Keratinocyte (primary cell): ENCODE measurements around the gene KIAA0586. TPM values are rescaled to one million over a fixed set of nuclear protein-coding genes. Genes with fewer than 3 reads are reported as not detected.

ENCODE experiments used
- DNase-seq: peaks from one replicate; pipeline ENCODE4 v3.0.0-alpha.2; 2011; ENCODE audit warnings: low read depth, missing footprints, low spot score
- FAIRE-seq: peaks from 2 replicates; lab custom pipeline; 2011; peaks lifted over from hg19 to GRCh38; lab: Jason Lieb, UNC
- H2AFZ ChIP-seq: 2 replicates; pipeline ENCODE4 v1.6.0; 2012; ENCODE audit warnings: low read length, control low read depth, inconsistent platforms; ENCODE audit not compliant: control insufficient read depth
- H3K27ac ChIP-seq: 2 replicates; pipeline ENCODE4 v1.5.1; 2011; ENCODE audit warnings: low read length; ENCODE audit not compliant: control insufficient read depth, insufficient read depth
- H3K27me3 ChIP-seq: 3 replicates; pipeline ENCODE4 v1.6.0; 2011; ENCODE audit warnings: low read length; ENCODE audit not compliant: control insufficient read depth, insufficient read depth; ENCODE audit errors: extremely low read depth
- H3K36me3 ChIP-seq, 2 experiments: 2 replicates in 1 of 2; 3 replicates in 1 of 2; pipeline ENCODE4 v1.5.1; 2011; ENCODE audit warnings: low read length in 2 of 2, mild to moderate bottlenecking in 1 of 2; ENCODE audit not compliant: control insufficient read depth in 2 of 2, insufficient read depth in 2 of 2; ENCODE audit errors: extremely low read depth in 1 of 2
- H3K4me1 ChIP-seq: 3 replicates; pipeline ENCODE4 v1.5.1; 2011; ENCODE audit warnings: low read length; ENCODE audit not compliant: control insufficient read depth, insufficient read depth; ENCODE audit errors: extremely low read depth
- H3K4me2 ChIP-seq: 3 replicates; pipeline ENCODE4 v1.6.0; 2011; ENCODE audit warnings: low read depth, low read length; ENCODE audit not compliant: control insufficient read depth, insufficient read depth; ENCODE audit errors: extremely low read depth
- H3K4me3 ChIP-seq, 3 experiments: fragments of 200-600 bp in 1 of 3; sonication (generic) in 1 of 3; 2 replicates in 2 of 3; 3 replicates in 1 of 3; pipeline ENCODE4 v1.5.1; 2011 to 2016; ENCODE audit warnings: low read length in 3 of 3, mild to moderate bottlenecking in 3 of 3, control low read depth in 2 of 3, inconsistent platforms in 1 of 3, low read depth in 1 of 3, mixed read lengths in 1 of 3, mixed run types in 1 of 3, moderate library complexity in 1 of 3; ENCODE audit not compliant: control insufficient read depth in 2 of 3, insufficient read depth in 2 of 3; ENCODE audit errors: extremely low read depth in 1 of 3
- H3K79me2 ChIP-seq: 2 replicates; pipeline ENCODE4 v1.6.0; 2012; ENCODE audit warnings: low read length; ENCODE audit not compliant: control insufficient read depth, insufficient read depth
- H3K9ac ChIP-seq: 3 replicates; pipeline ENCODE4 v1.6.0; 2011; ENCODE audit warnings: low read length; ENCODE audit not compliant: control insufficient read depth, insufficient read depth; ENCODE audit errors: extremely low read depth
- H3K9me1 ChIP-seq: 3 replicates; pipeline ENCODE4 v1.6.0; 2011; ENCODE audit warnings: low read length; ENCODE audit not compliant: control insufficient read depth, insufficient read depth; ENCODE audit errors: extremely low read depth
- H3K9me3 ChIP-seq: 2 replicates; pipeline ENCODE4 v1.5.1; 2012; ENCODE audit warnings: low read depth, low read length; ENCODE audit not compliant: control insufficient read depth
- H4K20me1 ChIP-seq: 3 replicates; pipeline ENCODE4 v1.6.0; 2011; ENCODE audit warnings: low read length; ENCODE audit not compliant: control insufficient read depth, insufficient read depth; ENCODE audit errors: extremely low read depth
- EZH2 ChIP-seq: IDR thresholded peaks from one replicate; pipeline ENCODE4 v1.6.1; 2012; ENCODE audit warnings: inconsistent platforms, mild to moderate bottlenecking, low read length, moderate library complexity
- dilution Hi-C: fragments of 300-500 bp; cut with MboI; formaldehyde crosslinking; loops from one replicate; pipeline ENCODE4 v1.7.0; 2020; ENCODE audit warnings: low sequenced_read_pairs; ENCODE audit not compliant: extremely low pct_ligation_motif_present
- polyA plus RNA-seq, 5 experiments: library from polyadenylated mRNA; depleted of rRNA in 3 of 5; stranded (reverse) in 3 of 5; stranded (forward) in 1 of 5; unstranded in 1 of 5; fragments of >200 nt; gene quantifications; 1 replicate in 1 of 5; 2 replicates in 3 of 5; 3 replicates in 1 of 5; pipeline versions ENCODE4 v1.2.1 to v1.2.3, GENCODE V29; 2011 to 2012; ENCODE audit warnings: missing spikeins in 2 of 5, low read depth in 1 of 5, low replicate concordance in 1 of 5
- TF ChIP-seq, protein P1 (sequence below), 3 experiments: IDR thresholded peaks in 1 of 3; conservative IDR thresholded peaks in 1 of 3; optimal IDR thresholded peaks in 1 of 3; 2 replicates in 2 of 3; 3 replicates in 1 of 3; pipeline versions ENCODE3 to v1.5.1; 2011; ENCODE audit warnings: low read length in 3 of 3, mild to moderate bottlenecking in 3 of 3, moderate library complexity in 2 of 3, control low read depth in 1 of 3, inconsistent platforms in 1 of 3; ENCODE audit not compliant: insufficient read depth in 2 of 3; ENCODE audit errors: extremely low read depth in 1 of 3

KIAA0586 gene
- polyA plus RNA-seq, 1 donor (not counting 4 experiments of a cell fraction or from before 2014, with no cell fraction given) = 12.4 TPM

- H3K27me3 ChIP-seq = no peaks in the 10 kb centered on the region
- TF ChIP-seq, protein P1, sequence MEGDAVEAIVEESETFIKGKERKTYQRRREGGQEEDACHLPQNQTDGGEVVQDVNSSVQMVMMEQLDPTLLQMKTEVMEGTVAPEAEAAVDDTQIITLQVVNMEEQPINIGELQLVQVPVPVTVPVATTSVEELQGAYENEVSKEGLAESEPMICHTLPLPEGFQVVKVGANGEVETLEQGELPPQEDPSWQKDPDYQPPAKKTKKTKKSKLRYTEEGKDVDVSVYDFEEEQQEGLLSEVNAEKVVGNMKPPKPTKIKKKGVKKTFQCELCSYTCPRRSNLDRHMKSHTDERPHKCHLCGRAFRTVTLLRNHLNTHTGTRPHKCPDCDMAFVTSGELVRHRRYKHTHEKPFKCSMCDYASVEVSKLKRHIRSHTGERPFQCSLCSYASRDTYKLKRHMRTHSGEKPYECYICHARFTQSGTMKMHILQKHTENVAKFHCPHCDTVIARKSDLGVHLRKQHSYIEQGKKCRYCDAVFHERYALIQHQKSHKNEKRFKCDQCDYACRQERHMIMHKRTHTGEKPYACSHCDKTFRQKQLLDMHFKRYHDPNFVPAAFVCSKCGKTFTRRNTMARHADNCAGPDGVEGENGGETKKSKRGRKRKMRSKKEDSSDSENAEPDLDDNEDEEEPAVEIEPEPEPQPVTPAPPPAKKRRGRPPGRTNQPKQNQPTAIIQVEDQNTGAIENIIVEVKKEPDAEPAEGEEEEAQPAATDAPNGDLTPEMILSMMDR (optimal IDR thresholded peaks at IDR 0.05 in 1 of 3, IDR thresholded peaks at IDR 0.05 in 1 of 3, conservative IDR thresholded peaks at IDR 0.05 in 1 of 3; ENCODE audit: extremely low read depth in 1 of 3, insufficient read depth in 2 of 3, low read length in 3 of 3) = no peak
- TF ChIP-seq EZH2 = no peak
- no peaks in the 10 kb centered on the region for H3K36me3 ChIP-seq
- no peaks in the 10 kb centered on the region for H4K20me1 ChIP-seq
- H3K9ac ChIP-seq = no peak overlapping the region
- DNase-seq (no peak), FAIRE-seq (no peak)
- no peaks in the 10 kb centered on the region for H3K9me3 ChIP-seq
- no peaks in the 10 kb centered on the region for H3K79me2 ChIP-seq
- no peak overlapping the region for H3K4me3 ChIP-seq
- no peak overlapping the region for H2AFZ ChIP-seq
- H3K27ac ChIP-seq = no peak overlapping the region
- H3K4me1 ChIP-seq = no peaks in the 10 kb centered on the region
- dilution Hi-C loops = no loop called here
- no peaks in the 10 kb centered on the region for H3K9me1 ChIP-seq
- H3K4me2 ChIP-seq = no peak overlapping the region
Observed at GRCh38 chr14:58543253-58543652, 115.7 kb downstream of the KIAA0586 start.

- no peak overlapping the region for H3K4me3 ChIP-seq
- FAIRE-seq (no peak), DNase-seq (no peak)
- H3K9me3 ChIP-seq = no peaks in the 10 kb centered on the region
- no peak overlapping the region for H3K9ac ChIP-seq
- no peaks in the 10 kb centered on the region for H3K36me3 ChIP-seq
- TF ChIP-seq EZH2 = no peak
- TF ChIP-seq, protein P1 (optimal IDR thresholded peaks at IDR 0.05 in 1 of 3, IDR thresholded peaks at IDR 0.05 in 1 of 3, conservative IDR thresholded peaks at IDR 0.05 in 1 of 3; ENCODE audit: extremely low read depth in 1 of 3, insufficient read depth in 2 of 3, low read length in 3 of 3) = no peak
- dilution Hi-C loops = no loop called here
- H3K27me3 ChIP-seq = no peaks in the 10 kb centered on the region
- H2AFZ ChIP-seq = no peak overlapping the region
- H3K9me1 ChIP-seq = no peaks in the 10 kb centered on the region
- H3K79me2 ChIP-seq = no peaks in the 10 kb centered on the region
- H3K4me2 ChIP-seq = no peak overlapping the region
- H3K4me1 ChIP-seq = no peaks in the 10 kb centered on the region
- no peaks in the 10 kb centered on the region for H4K20me1 ChIP-seq
- no peak overlapping the region for H3K27ac ChIP-seq
Observed at GRCh38 chr14:58547649-58548048, 120.1 kb downstream of the KIAA0586 start.
